GM12878 (cell line): ENCODE data around the gene FREM3. TPM values are rescaled to one million over a fixed set of nuclear protein-coding genes. Genes with fewer than 3 reads are reported as not detected.
A peak's percentile ranks its signal among the peaks of the same experiment; 100 is the strongest.

Experiments used
- ATAC-seq: fragments of 200-7000 bp; cut with Tn5 transposase; 3 replicates; pipeline ENCODE4 v1.9.1; 2020; ENCODE audit warnings: mild to moderate bottlenecking, moderate library complexity
- BruUV-seq: library from RNA; stranded (reverse); fragments of 400-500 nt; replicated peaks from 2 replicates; lab custom pipeline; 2021; lab: Mats Ljungman, UMichigan
- CTCF ChIA-PET: fragments of 300-600 bp; sonication (Branson Sonifier 250); formaldehyde crosslinking; extraction: SDS; loops from one replicate; lab custom pipeline; 2021; ENCODE audit warnings: inconsistent platforms; lab: Yijun Ruan, JAX
- POLR2A ChIA-PET: fragments of 350-600 bp; formaldehyde crosslinking; extraction: SDS; loops from one replicate; lab custom pipeline; 2021; ENCODE audit warnings: inconsistent platforms; lab: Charles Lee
- RAD21 ChIA-PET: fragments of 300-600 bp; sonication (Branson Sonifier 250); formaldehyde crosslinking; loops from one replicate; lab custom pipeline; 2023; ENCODE audit warnings: antibody characterized with exemption; ENCODE audit not compliant: unreplicated experiment; lab: Charles Lee
- SMC1A ChIA-PET: fragments of 300-600 bp; sonication (Branson Sonifier 250); formaldehyde crosslinking; loops from one replicate; lab custom pipeline; 2023; ENCODE audit not compliant: unreplicated experiment, uncharacterized antibody; lab: Charles Lee
- DNase-seq: peaks from one replicate; pipeline ENCODE4 v3.0.0-alpha.2; 2011; ENCODE audit warnings: low read depth, low spot score
- FAIRE-seq: peaks from 3 replicates; lab custom pipeline; 2011; peaks lifted over from hg19 to GRCh38; lab: Jason Lieb, UNC
- H2AFZ ChIP-seq: 2 replicates; pipeline ENCODE4 v1.6.0; 2011; ENCODE audit warnings: low read depth, low read length, control low read depth; ENCODE audit not compliant: control insufficient read depth
- H3K27ac ChIP-seq: 2 replicates; pipeline ENCODE4 v1.5.1; 2011; ENCODE audit warnings: control low read depth; ENCODE audit not compliant: control insufficient read depth, insufficient read depth
- H3K27me3 ChIP-seq, 2 experiments: replicated peaks in 1 of 2; 2 replicates each; pipeline versions ENCODE4 v1.6.0 to v1.6.1; 2011; ENCODE audit warnings: low read length in 1 of 2; ENCODE audit not compliant: control insufficient read depth in 2 of 2, insufficient read depth in 2 of 2
- H3K36me3 ChIP-seq, 2 experiments: 2 replicates each; pipeline ENCODE4 v1.5.1; 2011; ENCODE audit warnings: low read length in 1 of 2; ENCODE audit not compliant: control insufficient read depth in 2 of 2, insufficient read depth in 2 of 2
- H3K4me1 ChIP-seq: 2 replicates; pipeline ENCODE4 v1.6.1; 2011; ENCODE audit warnings: mild to moderate bottlenecking, low read length, moderate library complexity, mixed read lengths; ENCODE audit not compliant: control insufficient read depth, insufficient read depth
- H3K4me2 ChIP-seq: 2 replicates; pipeline ENCODE4 v1.6.0; 2011; ENCODE audit warnings: control low read depth; ENCODE audit not compliant: control insufficient read depth, insufficient read depth
- H3K4me3 ChIP-seq: fragments of 200-600 bp; sonication (generic); 2 replicates; pipeline ENCODE4 v1.5.1; 2016
- H3K79me2 ChIP-seq: 2 replicates; pipeline ENCODE4 v1.6.0; 2011; ENCODE audit warnings: low read length; ENCODE audit not compliant: control insufficient read depth, insufficient read depth
- H3K9ac ChIP-seq: 2 replicates; pipeline ENCODE4 v1.8.0; 2011; ENCODE audit warnings: low read length, control low read depth, mixed read lengths; ENCODE audit not compliant: control insufficient read depth, insufficient read depth
- H3K9me3 ChIP-seq: replicated peaks from 3 replicates; pipeline ENCODE4 v1.5.1; 2011; ENCODE audit warnings: mild to moderate bottlenecking, low read length; ENCODE audit not compliant: control insufficient read depth, insufficient read depth
- H4K20me1 ChIP-seq: 2 replicates; pipeline ENCODE4 v1.6.0; 2011; ENCODE audit not compliant: control insufficient read depth, insufficient read depth
- BACH1 ChIP-seq: fragments of 450-650 bp; IDR thresholded peaks from 2 replicates; pipeline ENCODE4 v1.6.1; 2017; ENCODE audit warnings: mild to moderate bottlenecking, borderline replicate concordance
- CBFB ChIP-seq: IDR thresholded peaks from 2 replicates; pipeline ENCODE4 v1.6.1; 2016; ENCODE audit warnings: antibody characterized with exemption, low read depth
- CREB1 ChIP-seq: IDR thresholded peaks from 2 replicates; pipeline ENCODE4 v1.6.1; 2012; ENCODE audit warnings: low read depth, mild to moderate bottlenecking, inconsistent platforms
- CTCF ChIP-seq, 3 experiments: IDR thresholded peaks in 2 of 3; conservative IDR thresholded peaks in 1 of 3; 2 replicates each; pipeline ENCODE4 v1.5.1; 2011; ENCODE audit warnings: low read depth in 3 of 3, low read length in 3 of 3, mild to moderate bottlenecking in 3 of 3, control low read depth in 2 of 3, moderate library complexity in 2 of 3, inconsistent platforms in 1 of 3, mixed read lengths in 1 of 3; ENCODE audit not compliant: control insufficient read depth in 2 of 3, insufficient read depth in 1 of 3; ENCODE audit errors: extremely low read depth in 1 of 3
- ELK1 ChIP-seq: IDR thresholded peaks from 2 replicates; pipeline ENCODE4 v1.6.1; 2012; ENCODE audit warnings: low read depth, low read length, improper control_type of control experiment
- FOXM1 ChIP-seq: IDR thresholded peaks from 2 replicates; pipeline ENCODE4 v1.6.1; 2012; ENCODE audit warnings: low read depth, mild to moderate bottlenecking, inconsistent platforms, low read length, moderate library complexity
- IKZF1 ChIP-seq: fragments of 450-650 bp; conservative IDR thresholded peaks from 2 replicates; pipeline ENCODE4 v1.6.1; 2017; ENCODE audit warnings: antibody characterized with exemption, mild to moderate bottlenecking
- IRF4 ChIP-seq: IDR thresholded peaks from 2 replicates; pipeline ENCODE4 v1.6.1; 2011; ENCODE audit warnings: low read depth, low read length
- LARP7 ChIP-seq: fragments of 450-650 bp; IDR thresholded peaks from 2 replicates; pipeline ENCODE4 v1.6.1; 2017; ENCODE audit warnings: mild to moderate bottlenecking
- MEF2B ChIP-seq: fragments of 450-650 bp; IDR thresholded peaks from 2 replicates; pipeline ENCODE4 v1.6.1; 2018; ENCODE audit warnings: mild to moderate bottlenecking, moderate library complexity; ENCODE audit not compliant: partially characterized antibody, poor library complexity, severe bottlenecking
- MTA3 ChIP-seq: IDR thresholded peaks from 2 replicates; pipeline ENCODE4 v1.6.1; 2012; ENCODE audit warnings: low read length, inconsistent platforms, borderline replicate concordance
- MXI1 ChIP-seq: fragments of 150-350 bp; IDR thresholded peaks from 2 replicates; pipeline ENCODE4 v1.6.1; 2011; ENCODE audit warnings: low read depth, mild to moderate bottlenecking, inconsistent platforms, low read length, improper control_type of control experiment
- NFYB ChIP-seq: IDR thresholded peaks from 2 replicates; pipeline ENCODE4 v1.6.1; 2011; ENCODE audit warnings: low read depth, mild to moderate bottlenecking, low read length, improper control_type of control experiment, moderate library complexity; ENCODE audit not compliant: insufficient read depth
- POU2F2 ChIP-seq: IDR thresholded peaks from 3 replicates; pipeline ENCODE4 v1.6.1; 2011; ENCODE audit warnings: low read depth, mild to moderate bottlenecking, low read length, borderline replicate concordance
- RB1 ChIP-seq: fragments of 450-650 bp; formaldehyde crosslinking; IDR thresholded peaks from 2 replicates; pipeline ENCODE4 v1.6.1; 2017; ENCODE audit warnings: mild to moderate bottlenecking, borderline replicate concordance
- SRF ChIP-seq, 2 experiments: IDR thresholded peaks; 2 replicates each; pipeline ENCODE4 v1.6.1; 2011; ENCODE audit warnings: low read depth in 2 of 2, low read length in 2 of 2, mild to moderate bottlenecking in 1 of 2, moderate library complexity in 1 of 2
- STAT1 ChIP-seq: fragments of 450-650 bp; conservative IDR thresholded peaks from 2 replicates; pipeline ENCODE4 v1.6.1; 2014; ENCODE audit warnings: antibody characterized with exemption, mild to moderate bottlenecking
- TCF12 ChIP-seq: IDR thresholded peaks from 2 replicates; pipeline ENCODE4 v1.6.1; 2011; ENCODE audit warnings: low read depth, mild to moderate bottlenecking, low read length
- TCF3 ChIP-seq: IDR thresholded peaks from 2 replicates; pipeline ENCODE4 v1.6.1; 2012; ENCODE audit warnings: low read depth, mild to moderate bottlenecking, low read length, borderline replicate concordance; ENCODE audit not compliant: insufficient read depth
- YY1 ChIP-seq: IDR thresholded peaks from 2 replicates; pipeline ENCODE4 v1.6.1; 2011; ENCODE audit warnings: low read depth, mild to moderate bottlenecking, low read length
- WGBS: methylation state at CpG from one replicate; pipeline ENCODE4 v1.1.6; 2016; ENCODE audit warnings: low lambda C conversion rate; ENCODE audit not compliant: insufficient replicate concordance, insufficient coverage; ENCODE audit errors: missing lambda C conversion rate; 5-methylcytosine and 5-hydroxymethylcytosine counted together
- in situ Hi-C: fragments of 300-500 bp; cut with MboI; formaldehyde crosslinking; loops from 9 replicates; pipeline ENCODE4 v1.14.3; 2018; ENCODE audit warnings: mixed read lengths
- intact Hi-C: fragments of 100-400 bp; cut with micrococcal nuclease; formaldehyde crosslinking; loops from one replicate; pipeline ENCODE4 v1.14.2; 2022; ENCODE audit not compliant: unreplicated experiment
- polyA plus RNA-seq, 11 experiments: library from polyadenylated mRNA; depleted of rRNA in 4 of 11; unstranded in 6 of 11; stranded (reverse) in 5 of 11; fragments of >200 nt; fragmentation: Nextera tagmentation in 4 of 11; fragmentation: Illumina TruSeq in 1 of 11; extraction: Ambion mirVana in 4 of 11; extraction: Trizol in 1 of 11; gene quantifications; 1 replicate in 1 of 11; 2 replicates in 10 of 11; pipeline versions ENCODE4 v1.2.1 to v1.2.3, GENCODE V29; 2011 to 2016; ENCODE audit warnings: inconsistent platforms in 2 of 11, missing spikeins in 2 of 11, low read depth in 1 of 11
- total RNA-seq, 4 experiments: library from RNA; depleted of rRNA in 3 of 4; stranded (reverse); fragments of >200 nt in 3 of 4; fragmentation: Illumina TruSeq in 1 of 4; extraction: Trizol in 1 of 4; gene quantifications; 2 replicates each; pipeline versions ENCODE4 v1.2.1 to v1.2.3, GENCODE V29; 2013 to 2021

FREM3 gene
- total and polyA plus RNA-seq, 10 of the 15 experiments (the other 5 are each of a cell fraction or from before 2014, with no cell fraction given): not detected

- FAIRE-seq: peak; percentile 54
- DNase-seq: peak; percentile 50
- in situ Hi-C loops: loop anchor here (25.0 kb wide), 1 partner anchor 353 kb away; the partner anchor contains the start of gene GYPE
- RAD21 ChIA-PET: interaction anchor here (1.1 to 2.1 kb wide), 4 partner anchors 16 to 422 kb away, joined by 3 to 7 read pairs (median 4); no protein-coding TSS in a partner anchor
- Histone ChIP-seq H3K4me3 (peak overlapping the region; percentile 62), H3K79me2 (no peaks in the 10 kb centered on the region), H3K4me2 (peak overlapping the region; percentile 99), H3K9me3 (no peaks in the 10 kb centered on the region), H2AFZ (peak overlapping the region; percentile 93), H4K20me1 (no peaks in the 10 kb centered on the region), H3K4me1 (peaks cover 16% of the 10 kb centered on the region), H3K27me3 (no peaks in the 10 kb centered on the region), H3K9ac (peak overlapping the region; percentile 66), H3K27ac (no peak overlapping the region), H3K36me3 (no peaks in the 10 kb centered on the region; a peak in 2 of 4 replicates)
- BruUV-seq: no TSS peak
- 32% methylated on average over 57 of the region's 57 CpGs for WGBS
- POLR2A ChIA-PET: interaction anchor here (0.6 kb wide), 1 partner anchor 236 kb away, joined by 3 read pairs; no protein-coding TSS in a partner anchor
- peak; percentile 88 for ATAC-seq
- SMC1A ChIA-PET: interaction anchor here (0.5 to 1.9 kb wide), 4 partner anchors 11 to 214 kb away, joined by 4 to 10 read pairs (median 6); no protein-coding TSS in a partner anchor
- CTCF ChIA-PET: interaction anchor here (0.6 to 2.3 kb wide), 20 partner anchors 9 to 577 kb away, joined by 3 to 17 read pairs (median 3); no protein-coding TSS in a partner anchor
- intact Hi-C loops: loop anchor here (2.0 to 10.0 kb wide), 3 partner anchors 213 to 586 kb away; partner anchors contain the start of gene GYPA
- TF ChIP-seq TCF12 (peak; percentile 22; the same call in 1 of the 2 replicates), MXI1 (peak; percentile 82), BACH1 (no peak), POU2F2 (0 out of 3 replicates have a peak, but pooled peaks have one; percentile 3), CBFB (peak; percentile 29; the same call in 1 of the 2 replicates), TCF3 (0 out of 2 replicates have a peak, but pooled peaks have one; percentile 22), IKZF1 (peak; percentile 60), YY1 (peak; percentile 10; the same call in 1 of the 2 replicates), FOXM1 (peak; percentile 62; the same call in 1 of the 2 replicates), MEF2B (no peak), ELK1 (0 out of 2 replicates have a peak, but pooled peaks have one; percentile 8), MTA3 (no peak), IRF4 (no peak), NFYB (peak; percentile 35; the same call in 1 of the 2 replicates), RB1 (no peak; the same call in 1 of the 2 replicates), STAT1 (no peak), SRF (IDR thresholded peaks at IDR 0.05; ENCODE audit: low read depth in 2 of 2, low read length in 2 of 2) (peak in 1 of 2 experiments; percentile 50; a peak in 1 of 4 replicates), CREB1 (peak; percentile 93), LARP7 (0 out of 2 replicates have a peak, but pooled peaks have one; percentile 55), CTCF (IDR thresholded peaks at IDR 0.05 in 2 of 3, conservative IDR thresholded peaks at IDR 0.05 in 1 of 3; ENCODE audit: control insufficient read depth in 2 of 3, extremely low read depth in 1 of 3, insufficient read depth in 1 of 3, low read depth in 3 of 3, low read length in 3 of 3) (peak; percentile 68 to 99 (median 85); a peak in 5 of 6 replicates)
Measured at GRCh38 chr4:143558823-143559756, 141.4 kb downstream of the FREM3 start.
